ENCODE results near the gene ITGA5. TPM values are rescaled to one million over a fixed set of nuclear protein-coding genes. Genes with fewer than 3 reads are reported as not detected.

ITGA5 gene
- total RNA-seq, 1 donor from 2014 or later = 317 TPM

GRCh38 chr12:54432815-54433164 is 13.7 kb upstream of the ITGA5 start:
- Mint-ChIP-seq H3K36me3 (ENCODE audit: low read depth, unreplicated experiment) (peaks cover 3% of the 10 kb centered on the region), H3K9me3 (ENCODE audit: unreplicated experiment) (peaks cover 6% of the 10 kb centered on the region), H3K27ac (ENCODE audit: unreplicated experiment) (no peak overlapping the region), H3K27me3 (ENCODE audit: low read depth, unreplicated experiment) (peaks cover 8% of the 10 kb centered on the region), H3K4me3 (ENCODE audit: unreplicated experiment) (no peak overlapping the region), H3K4me1 (ENCODE audit: low read depth, unreplicated experiment) (peaks cover 23% of the 10 kb centered on the region)
- Histone ChIP-seq H3K36me3 (ENCODE audit: insufficient read depth, low read length) (no peaks in the 10 kb centered on the region), H3K9ac (ENCODE audit: low read length) (no peak overlapping the region), H3K27ac (ENCODE audit: low read depth, low read length) (no peak overlapping the region), H2AFZ (ENCODE audit: low read depth, low read length) (no peak overlapping the region), H3K79me2 (ENCODE audit: insufficient read depth, low read length) (no peaks in the 10 kb centered on the region), H3K27me3 (ENCODE audit: insufficient read depth, low read length) (peaks cover 3% of the 10 kb centered on the region), H4K20me1 (ENCODE audit: insufficient read depth, low read length) (no peaks in the 10 kb centered on the region), H3K4me2 (ENCODE audit: low read length) (peak overlapping the region; percentile 47), H3K9me3 (ENCODE audit: insufficient read depth, low read depth, low read length) (no peaks in the 10 kb centered on the region), H3K4me3 (ENCODE audit: insufficient read depth, low read depth, low read length) (no peak overlapping the region), H3K4me1 (ENCODE audit: insufficient read depth, low read length) (peaks cover 31% of the 10 kb centered on the region)
- DNase-seq (ENCODE audit: low read depth) (no peak), FAIRE-seq (no peak)
- TF ChIP-seq CTCF (IDR thresholded peaks at IDR 0.05; ENCODE audit: insufficient read depth, low read depth, low read length) = no peak
- TF ChIP-seq EZH2 (IDR thresholded peaks at IDR 0.05; ENCODE audit: insufficient read depth, low read length) = no peak

GRCh38 chr12:54431911-54432814 is 13.1 kb upstream of the ITGA5 start:
- peaks cover 8% of the 10 kb centered on the region for H3K27me3 Mint-ChIP-seq (ENCODE audit: low read depth, unreplicated experiment)

More at GRCh38 chr12:54431911-54432814, 13.1 kb upstream of the ITGA5 start:
- FAIRE-seq (no peak), DNase-seq (ENCODE audit: low read depth) (peak; percentile 83)
- Histone ChIP-seq H3K27ac (ENCODE audit: low read depth, low read length) (no peak overlapping the region), H3K36me3 (ENCODE audit: insufficient read depth, low read length) (no peaks in the 10 kb centered on the region), H3K9me3 (ENCODE audit: insufficient read depth, low read depth, low read length) (no peaks in the 10 kb centered on the region), H2AFZ (ENCODE audit: low read depth, low read length) (peak overlapping the region; percentile 1), H3K27me3 (ENCODE audit: insufficient read depth, low read length) (peaks cover under 1% of the 10 kb centered on the region), H3K4me1 (ENCODE audit: insufficient read depth, low read length) (peaks cover 31% of the 10 kb centered on the region), H3K4me2 (ENCODE audit: low read length) (peak overlapping the region; percentile 47), H3K9ac (ENCODE audit: low read length) (no peak overlapping the region), H3K4me3 (ENCODE audit: insufficient read depth, low read depth, low read length) (no peak overlapping the region), H4K20me1 (ENCODE audit: insufficient read depth, low read length) (no peaks in the 10 kb centered on the region), H3K79me2 (ENCODE audit: insufficient read depth, low read length) (no peaks in the 10 kb centered on the region)
- Mint-ChIP-seq H3K4me3 (ENCODE audit: unreplicated experiment) (no peak overlapping the region), H3K4me1 (ENCODE audit: low read depth, unreplicated experiment) (peaks cover 23% of the 10 kb centered on the region), H3K36me3 (ENCODE audit: low read depth, unreplicated experiment) (peaks cover 3% of the 10 kb centered on the region), H3K9me3 (ENCODE audit: unreplicated experiment) (peaks cover 6% of the 10 kb centered on the region), H3K27ac (ENCODE audit: unreplicated experiment) (peak overlapping the region; percentile 59)
- TF ChIP-seq EZH2 (IDR thresholded peaks at IDR 0.05; ENCODE audit: insufficient read depth, low read length) (no peak), CTCF (IDR thresholded peaks at IDR 0.05; ENCODE audit: insufficient read depth, low read depth, low read length) (no peak)
